ENCODE data around the gene RAD51B.

DNA sequence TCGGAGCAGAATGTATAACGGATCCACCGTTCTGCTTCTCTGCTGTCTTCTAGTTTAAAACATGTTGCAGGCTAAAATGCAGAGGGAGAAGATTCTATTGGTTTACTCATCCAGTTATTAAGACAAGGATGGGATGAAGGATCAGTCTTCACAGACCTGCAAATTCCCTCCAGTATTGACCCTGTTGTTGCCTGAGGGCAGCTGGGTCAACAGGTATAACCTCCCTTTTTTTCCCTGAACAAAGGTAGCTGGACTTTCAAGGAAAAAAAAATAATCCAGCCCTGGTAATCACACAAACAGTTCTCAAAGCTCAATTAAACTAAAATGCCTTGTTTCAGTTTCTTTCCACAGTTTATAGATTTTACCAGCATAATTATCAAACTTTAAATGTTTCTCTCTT lies 492.7 kb downstream of the RAD51B start:
- TF ChIP-seq, protein P1, sequence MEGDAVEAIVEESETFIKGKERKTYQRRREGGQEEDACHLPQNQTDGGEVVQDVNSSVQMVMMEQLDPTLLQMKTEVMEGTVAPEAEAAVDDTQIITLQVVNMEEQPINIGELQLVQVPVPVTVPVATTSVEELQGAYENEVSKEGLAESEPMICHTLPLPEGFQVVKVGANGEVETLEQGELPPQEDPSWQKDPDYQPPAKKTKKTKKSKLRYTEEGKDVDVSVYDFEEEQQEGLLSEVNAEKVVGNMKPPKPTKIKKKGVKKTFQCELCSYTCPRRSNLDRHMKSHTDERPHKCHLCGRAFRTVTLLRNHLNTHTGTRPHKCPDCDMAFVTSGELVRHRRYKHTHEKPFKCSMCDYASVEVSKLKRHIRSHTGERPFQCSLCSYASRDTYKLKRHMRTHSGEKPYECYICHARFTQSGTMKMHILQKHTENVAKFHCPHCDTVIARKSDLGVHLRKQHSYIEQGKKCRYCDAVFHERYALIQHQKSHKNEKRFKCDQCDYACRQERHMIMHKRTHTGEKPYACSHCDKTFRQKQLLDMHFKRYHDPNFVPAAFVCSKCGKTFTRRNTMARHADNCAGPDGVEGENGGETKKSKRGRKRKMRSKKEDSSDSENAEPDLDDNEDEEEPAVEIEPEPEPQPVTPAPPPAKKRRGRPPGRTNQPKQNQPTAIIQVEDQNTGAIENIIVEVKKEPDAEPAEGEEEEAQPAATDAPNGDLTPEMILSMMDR (IDR thresholded peaks at IDR 0.05): no peak
- TF ChIP-seq POLR2AphosphoS5 (IDR thresholded peaks at IDR 0.05) (no peak), EP300 (IDR thresholded peaks at IDR 0.05; ENCODE audit: low read depth) (no peak), POLR2A (IDR thresholded peaks at IDR 0.05) (no peak)
